ENCODE measurements around the gene SLC9C1.

GRCh38 chr3:112273536-112273935 lies 20.5 kb downstream of the SLC9C1 start:
- no peak for TF ChIP-seq EP300 (IDR thresholded peaks at IDR 0.05; ENCODE audit: borderline replicate concordance)
- TF ChIP-seq TCF12 (IDR thresholded peaks at IDR 0.05; ENCODE audit: low read depth) = no peak
- TF ChIP-seq CEBPB (IDR thresholded peaks at IDR 0.05) = no peak
- no peak for TF ChIP-seq REST (IDR thresholded peaks at IDR 0.05; ENCODE audit: low read depth)

All from Ishikawa (cell line).